ENCODE measurements around the gene CYP2C18.

GRCh38 chr10:94677691-94678090 lies 5.8 kb upstream of the CYP2C18 start:
- TF ChIP-seq, protein P1, sequence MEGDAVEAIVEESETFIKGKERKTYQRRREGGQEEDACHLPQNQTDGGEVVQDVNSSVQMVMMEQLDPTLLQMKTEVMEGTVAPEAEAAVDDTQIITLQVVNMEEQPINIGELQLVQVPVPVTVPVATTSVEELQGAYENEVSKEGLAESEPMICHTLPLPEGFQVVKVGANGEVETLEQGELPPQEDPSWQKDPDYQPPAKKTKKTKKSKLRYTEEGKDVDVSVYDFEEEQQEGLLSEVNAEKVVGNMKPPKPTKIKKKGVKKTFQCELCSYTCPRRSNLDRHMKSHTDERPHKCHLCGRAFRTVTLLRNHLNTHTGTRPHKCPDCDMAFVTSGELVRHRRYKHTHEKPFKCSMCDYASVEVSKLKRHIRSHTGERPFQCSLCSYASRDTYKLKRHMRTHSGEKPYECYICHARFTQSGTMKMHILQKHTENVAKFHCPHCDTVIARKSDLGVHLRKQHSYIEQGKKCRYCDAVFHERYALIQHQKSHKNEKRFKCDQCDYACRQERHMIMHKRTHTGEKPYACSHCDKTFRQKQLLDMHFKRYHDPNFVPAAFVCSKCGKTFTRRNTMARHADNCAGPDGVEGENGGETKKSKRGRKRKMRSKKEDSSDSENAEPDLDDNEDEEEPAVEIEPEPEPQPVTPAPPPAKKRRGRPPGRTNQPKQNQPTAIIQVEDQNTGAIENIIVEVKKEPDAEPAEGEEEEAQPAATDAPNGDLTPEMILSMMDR (IDR thresholded peaks at IDR 0.05; ENCODE audit: poor library complexity), result peak; percentile 25
- TF ChIP-seq EZH2phosphoT487 (IDR thresholded peaks at IDR 0.05; ENCODE audit: low read depth, severe bottlenecking, unreplicated experiment), result no peak
